HL-60 (cell line): Measurements from ENCODE around the gene MICOS13.

ENCODE experiments used
- GABPA ChIP-seq: IDR thresholded peaks from 2 replicates; pipeline ENCODE4 v1.6.1; 2012; ENCODE audit warnings: low read depth
- POLR2AphosphoS5 ChIP-seq: IDR thresholded peaks from 2 replicates; pipeline ENCODE4 v1.6.1; 2012; ENCODE audit warnings: low read depth
- SPI1 ChIP-seq: IDR thresholded peaks from 2 replicates; pipeline ENCODE4 v1.6.1; 2012; ENCODE audit warnings: low read depth, mild to moderate bottlenecking, borderline replicate concordance
- TF ChIP-seq, protein P1 (sequence below): IDR thresholded peaks from one replicate; pipeline ENCODE4 v1.5.1; 2011; ENCODE audit warnings: low read length, control low read depth, inconsistent platforms; ENCODE audit not compliant: insufficient read depth
- TF ChIP-seq, protein P2 (sequence below): IDR thresholded peaks from 2 replicates; pipeline ENCODE4 v1.6.1; 2012; ENCODE audit warnings: low read depth; ENCODE audit not compliant: insufficient replicate concordance

DNA sequence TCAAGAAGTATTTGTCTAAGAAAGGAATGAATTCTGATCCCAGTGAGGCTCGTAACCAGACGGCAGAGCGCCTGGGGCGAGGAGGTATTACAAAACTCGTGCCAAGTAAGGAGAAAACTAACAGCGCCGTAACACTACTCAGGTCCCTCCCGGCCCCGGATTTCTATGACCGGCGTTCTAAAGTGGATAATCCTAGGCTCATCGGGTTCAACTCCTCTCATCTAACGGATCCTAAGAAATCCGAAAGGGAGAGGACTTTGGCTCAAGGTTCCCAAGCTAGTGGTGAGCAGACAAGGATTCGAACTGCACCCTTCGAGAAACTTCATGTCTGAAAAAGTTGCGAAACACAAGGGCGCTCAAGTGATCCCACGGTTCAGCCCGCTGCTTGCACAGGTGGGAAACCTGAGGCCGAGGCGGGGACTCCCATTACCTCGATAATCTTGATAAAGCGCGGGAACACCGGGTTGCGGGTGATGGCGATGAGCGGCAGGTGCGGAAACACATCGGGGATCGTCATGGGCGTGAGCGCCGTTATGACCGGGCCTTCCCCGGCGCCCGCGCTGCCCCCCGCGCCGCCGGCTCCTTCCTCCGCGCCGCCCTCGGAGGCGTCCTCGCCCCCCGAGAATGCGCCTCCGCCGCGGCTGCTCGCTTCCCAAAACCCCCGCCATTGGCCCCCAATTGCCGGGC lies 39.1 kb upstream of the MICOS13 start:
- TF ChIP-seq, protein P1, sequence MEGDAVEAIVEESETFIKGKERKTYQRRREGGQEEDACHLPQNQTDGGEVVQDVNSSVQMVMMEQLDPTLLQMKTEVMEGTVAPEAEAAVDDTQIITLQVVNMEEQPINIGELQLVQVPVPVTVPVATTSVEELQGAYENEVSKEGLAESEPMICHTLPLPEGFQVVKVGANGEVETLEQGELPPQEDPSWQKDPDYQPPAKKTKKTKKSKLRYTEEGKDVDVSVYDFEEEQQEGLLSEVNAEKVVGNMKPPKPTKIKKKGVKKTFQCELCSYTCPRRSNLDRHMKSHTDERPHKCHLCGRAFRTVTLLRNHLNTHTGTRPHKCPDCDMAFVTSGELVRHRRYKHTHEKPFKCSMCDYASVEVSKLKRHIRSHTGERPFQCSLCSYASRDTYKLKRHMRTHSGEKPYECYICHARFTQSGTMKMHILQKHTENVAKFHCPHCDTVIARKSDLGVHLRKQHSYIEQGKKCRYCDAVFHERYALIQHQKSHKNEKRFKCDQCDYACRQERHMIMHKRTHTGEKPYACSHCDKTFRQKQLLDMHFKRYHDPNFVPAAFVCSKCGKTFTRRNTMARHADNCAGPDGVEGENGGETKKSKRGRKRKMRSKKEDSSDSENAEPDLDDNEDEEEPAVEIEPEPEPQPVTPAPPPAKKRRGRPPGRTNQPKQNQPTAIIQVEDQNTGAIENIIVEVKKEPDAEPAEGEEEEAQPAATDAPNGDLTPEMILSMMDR: no peak
- TF ChIP-seq POLR2AphosphoS5 (no peak), GABPA (no peak), SPI1 (no peak)
- TF ChIP-seq, protein P2, sequence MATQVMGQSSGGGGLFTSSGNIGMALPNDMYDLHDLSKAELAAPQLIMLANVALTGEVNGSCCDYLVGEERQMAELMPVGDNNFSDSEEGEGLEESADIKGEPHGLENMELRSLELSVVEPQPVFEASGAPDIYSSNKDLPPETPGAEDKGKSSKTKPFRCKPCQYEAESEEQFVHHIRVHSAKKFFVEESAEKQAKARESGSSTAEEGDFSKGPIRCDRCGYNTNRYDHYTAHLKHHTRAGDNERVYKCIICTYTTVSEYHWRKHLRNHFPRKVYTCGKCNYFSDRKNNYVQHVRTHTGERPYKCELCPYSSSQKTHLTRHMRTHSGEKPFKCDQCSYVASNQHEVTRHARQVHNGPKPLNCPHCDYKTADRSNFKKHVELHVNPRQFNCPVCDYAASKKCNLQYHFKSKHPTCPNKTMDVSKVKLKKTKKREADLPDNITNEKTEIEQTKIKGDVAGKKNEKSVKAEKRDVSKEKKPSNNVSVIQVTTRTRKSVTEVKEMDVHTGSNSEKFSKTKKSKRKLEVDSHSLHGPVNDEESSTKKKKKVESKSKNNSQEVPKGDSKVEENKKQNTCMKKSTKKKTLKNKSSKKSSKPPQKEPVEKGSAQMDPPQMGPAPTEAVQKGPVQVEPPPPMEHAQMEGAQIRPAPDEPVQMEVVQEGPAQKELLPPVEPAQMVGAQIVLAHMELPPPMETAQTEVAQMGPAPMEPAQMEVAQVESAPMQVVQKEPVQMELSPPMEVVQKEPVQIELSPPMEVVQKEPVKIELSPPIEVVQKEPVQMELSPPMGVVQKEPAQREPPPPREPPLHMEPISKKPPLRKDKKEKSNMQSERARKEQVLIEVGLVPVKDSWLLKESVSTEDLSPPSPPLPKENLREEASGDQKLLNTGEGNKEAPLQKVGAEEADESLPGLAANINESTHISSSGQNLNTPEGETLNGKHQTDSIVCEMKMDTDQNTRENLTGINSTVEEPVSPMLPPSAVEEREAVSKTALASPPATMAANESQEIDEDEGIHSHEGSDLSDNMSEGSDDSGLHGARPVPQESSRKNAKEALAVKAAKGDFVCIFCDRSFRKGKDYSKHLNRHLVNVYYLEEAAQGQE: no peak
